ENCODE measurements around the gene RENBP. TPM values are rescaled to one million over a fixed set of nuclear protein-coding genes. Genes with fewer than 3 reads are reported as not detected.

The RENBP gene
- total and polyA plus RNA-seq, 9 of the 15 experiments (the other 6 are each of a cell fraction or from before 2014, with no cell fraction given) = 0.07 to 14.8 (median 10.6) TPM; not detected in 1

DNA sequence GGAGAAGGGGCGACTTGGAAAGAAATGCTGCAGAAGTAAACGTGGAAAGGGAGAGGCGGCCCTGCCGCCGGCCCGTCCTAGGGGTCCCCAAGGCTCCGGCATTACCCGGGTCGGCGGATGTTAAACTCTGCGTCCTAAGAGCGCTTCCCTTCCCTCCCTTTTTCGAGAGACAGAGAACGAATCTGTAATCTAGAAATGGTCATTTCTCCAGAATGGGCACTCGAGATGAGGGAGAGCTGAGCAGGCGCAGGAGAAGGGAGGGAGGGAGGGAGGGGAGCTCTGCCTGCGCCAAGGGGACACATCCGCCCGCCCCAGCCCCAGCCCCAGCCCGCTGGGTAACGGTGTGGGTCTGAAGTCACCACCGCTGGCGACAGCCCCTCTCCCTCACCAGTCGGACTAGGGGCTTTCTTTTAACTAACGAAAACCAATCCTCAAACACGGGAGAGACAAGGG lies 25.5 kb upstream of the RENBP start:
- peaks cover 46% of the 10 kb centered on the region for H4K20me1 ChIP-seq (replicated peaks; ENCODE audit: control insufficient read depth, insufficient read depth, low read length)
- H3K27me3 ChIP-seq (ENCODE audit: control insufficient read depth in 2 of 2, insufficient read depth in 2 of 2, low read length in 2 of 2) = no peaks in the 10 kb centered on the region
- peak overlapping the region; percentile 86 for H3K4me2 ChIP-seq (ENCODE audit: insufficient read depth, low read length)
- peaks cover 47% of the 10 kb centered on the region; the same call in 2 of the 3 replicates for H3K36me3 ChIP-seq (ENCODE audit: control insufficient read depth, insufficient read depth, low read length)
- ATAC-seq (no peak), DNase-seq (ENCODE audit: extremely low read depth in 1 of 4, low spot score in 3 of 4) (peak in 2 of 4 experiments; percentile 30 to 63), FAIRE-seq (peak; percentile 65)
- H2AFZ ChIP-seq (ENCODE audit: low read depth, low read length) = no peak overlapping the region
- H3K4me3 ChIP-seq = peak overlapping the region; percentile 84
- H3K4me1 ChIP-seq (replicated peaks in 1 of 2; ENCODE audit: control insufficient read depth in 2 of 2, insufficient read depth in 2 of 2, low read length in 2 of 2) = peaks cover 40 to 69% of the 10 kb centered on the region in 2 experiments
- H3K27ac ChIP-seq (ENCODE audit: extremely low read depth, low read depth, low read length) = peak overlapping the region; percentile 74
- in situ Hi-C loops (cut with MboI) = no loop called here
- H3K79me2 ChIP-seq (ENCODE audit: control insufficient read depth, insufficient read depth, low read length) = peaks cover 87% of the 10 kb centered on the region
- ChIA-PET CTCF (ENCODE audit: low intra/inter-chr PET ratio) (interaction anchor here (0.9 kb wide), 1 partner anchor 12 kb away, joined by 3 read pairs; no protein-coding TSS in a partner anchor), POLR2A (interaction anchor here (0.5 to 3.4 kb wide), 8 partner anchors 8 to 243 kb away, joined by 3 to 16 read pairs (median 4); no protein-coding TSS in a partner anchor)
- intact Hi-C loops (cut with micrococcal nuclease) = loop anchor here (2.0 kb wide), 1 partner anchor 51 kb away; no protein-coding TSS in a partner anchor
- BruUV-seq (replicated peaks) = no TSS peak
- no peaks in the 10 kb centered on the region for H3K9me3 ChIP-seq (replicated peaks; ENCODE audit: control insufficient read depth, insufficient read depth, low read depth, low read length)
- H3K9ac ChIP-seq (ENCODE audit: insufficient read depth in 1 of 2, low read depth in 2 of 2, low read length in 2 of 2) = peak overlapping the region; percentile 77 to 96
- H3K9me1 ChIP-seq (ENCODE audit: control insufficient read depth, insufficient read depth, low read length) = peaks cover 5% of the 10 kb centered on the region
- WGBS (ENCODE audit: insufficient coverage, low coverage, missing lambda C conversion rate) = 0% methylated on average over 3 of the region's 26 CpGs
- TF ChIP-seq PRMT5 (CRISPR knock-in tag; IDR thresholded peaks at IDR 0.05) = no peak
- TF ChIP-seq, protein P1, sequence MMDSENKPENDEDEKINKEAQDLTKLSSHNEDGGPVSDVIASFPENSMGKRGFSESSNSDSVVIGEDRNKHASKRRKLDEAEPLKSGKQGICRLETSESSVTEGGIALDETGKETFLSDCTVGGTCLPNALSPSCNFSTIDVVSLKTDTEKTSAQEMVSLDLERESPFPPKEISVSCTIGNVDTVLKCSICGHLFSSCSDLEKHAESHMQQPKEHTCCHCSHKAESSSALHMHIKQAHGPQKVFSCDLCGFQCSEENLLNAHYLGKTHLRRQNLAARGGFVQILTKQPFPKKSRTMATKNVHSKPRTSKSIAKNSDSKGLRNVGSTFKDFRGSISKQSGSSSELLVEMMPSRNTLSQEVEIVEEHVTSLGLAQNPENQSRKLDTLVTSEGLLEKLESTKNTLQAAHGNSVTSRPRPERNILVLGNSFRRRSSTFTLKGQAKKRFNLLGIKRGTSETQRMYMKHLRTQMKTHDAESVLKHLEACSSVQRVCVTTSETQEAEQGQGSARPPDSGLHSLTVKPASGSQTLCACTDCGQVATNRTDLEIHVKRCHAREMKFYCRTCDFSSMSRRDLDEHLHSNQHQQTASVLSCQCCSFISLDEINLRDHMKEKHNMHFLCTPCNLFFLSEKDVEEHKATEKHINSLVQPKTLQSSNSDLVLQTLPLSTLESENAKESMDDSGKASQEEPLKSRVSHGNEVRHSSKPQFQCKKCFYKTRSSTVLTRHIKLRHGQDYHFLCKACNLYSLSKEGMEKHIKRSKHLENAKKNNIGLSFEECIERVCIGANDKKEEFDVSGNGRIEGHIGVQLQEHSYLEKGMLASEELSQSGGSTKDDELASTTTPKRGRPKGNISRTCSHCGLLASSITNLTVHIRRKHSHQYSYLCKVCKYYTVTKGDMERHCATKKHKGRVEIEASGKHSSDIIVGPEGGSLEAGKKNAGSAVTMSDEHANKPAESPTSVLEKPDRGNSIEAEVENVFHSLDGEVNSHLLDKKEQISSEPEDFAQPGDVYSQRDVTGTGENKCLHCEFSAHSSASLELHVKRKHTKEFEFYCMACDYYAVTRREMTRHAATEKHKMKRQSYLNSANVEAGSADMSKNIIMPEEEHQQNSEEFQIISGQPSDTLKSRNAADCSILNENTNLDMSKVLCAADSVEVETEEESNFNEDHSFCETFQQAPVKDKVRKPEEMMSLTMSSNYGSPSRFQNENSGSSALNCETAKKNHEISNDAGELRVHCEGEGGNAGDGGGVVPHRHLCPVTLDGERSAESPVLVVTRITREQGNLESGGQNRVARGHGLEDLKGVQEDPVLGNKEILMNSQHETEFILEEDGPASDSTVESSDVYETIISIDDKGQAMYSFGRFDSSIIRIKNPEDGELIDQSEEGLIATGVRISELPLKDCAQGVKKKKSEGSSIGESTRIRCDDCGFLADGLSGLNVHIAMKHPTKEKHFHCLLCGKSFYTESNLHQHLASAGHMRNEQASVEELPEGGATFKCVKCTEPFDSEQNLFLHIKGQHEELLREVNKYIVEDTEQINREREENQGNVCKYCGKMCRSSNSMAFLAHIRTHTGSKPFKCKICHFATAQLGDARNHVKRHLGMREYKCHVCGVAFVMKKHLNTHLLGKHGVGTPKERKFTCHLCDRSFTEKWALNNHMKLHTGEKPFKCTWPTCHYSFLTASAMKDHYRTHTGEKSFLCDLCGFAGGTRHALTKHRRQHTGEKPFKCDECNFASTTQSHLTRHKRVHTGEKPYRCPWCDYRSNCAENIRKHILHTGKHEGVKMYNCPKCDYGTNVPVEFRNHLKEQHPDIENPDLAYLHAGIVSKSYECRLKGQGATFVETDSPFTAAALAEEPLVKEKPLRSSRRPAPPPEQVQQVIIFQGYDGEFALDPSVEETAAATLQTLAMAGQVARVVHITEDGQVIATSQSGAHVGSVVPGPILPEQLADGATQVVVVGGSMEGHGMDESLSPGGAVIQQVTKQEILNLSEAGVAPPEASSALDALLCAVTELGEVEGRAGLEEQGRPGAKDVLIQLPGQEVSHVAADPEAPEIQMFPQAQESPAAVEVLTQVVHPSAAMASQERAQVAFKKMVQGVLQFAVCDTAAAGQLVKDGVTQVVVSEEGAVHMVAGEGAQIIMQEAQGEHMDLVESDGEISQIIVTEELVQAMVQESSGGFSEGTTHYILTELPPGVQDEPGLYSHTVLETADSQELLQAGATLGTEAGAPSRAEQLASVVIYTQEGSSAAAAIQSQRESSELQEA (IDR thresholded peaks at IDR 0.05; ENCODE audit: low read depth) = no peak
- no peak for TF ChIP-seq NFRKB (IDR thresholded peaks at IDR 0.05; ENCODE audit: low read depth)
- peak; percentile 69 to 73 for TF ChIP-seq NRF1 (conservative IDR thresholded peaks at IDR 0.05 in 1 of 2, IDR thresholded peaks at IDR 0.05 in 1 of 2)
- TF ChIP-seq, protein P2, sequence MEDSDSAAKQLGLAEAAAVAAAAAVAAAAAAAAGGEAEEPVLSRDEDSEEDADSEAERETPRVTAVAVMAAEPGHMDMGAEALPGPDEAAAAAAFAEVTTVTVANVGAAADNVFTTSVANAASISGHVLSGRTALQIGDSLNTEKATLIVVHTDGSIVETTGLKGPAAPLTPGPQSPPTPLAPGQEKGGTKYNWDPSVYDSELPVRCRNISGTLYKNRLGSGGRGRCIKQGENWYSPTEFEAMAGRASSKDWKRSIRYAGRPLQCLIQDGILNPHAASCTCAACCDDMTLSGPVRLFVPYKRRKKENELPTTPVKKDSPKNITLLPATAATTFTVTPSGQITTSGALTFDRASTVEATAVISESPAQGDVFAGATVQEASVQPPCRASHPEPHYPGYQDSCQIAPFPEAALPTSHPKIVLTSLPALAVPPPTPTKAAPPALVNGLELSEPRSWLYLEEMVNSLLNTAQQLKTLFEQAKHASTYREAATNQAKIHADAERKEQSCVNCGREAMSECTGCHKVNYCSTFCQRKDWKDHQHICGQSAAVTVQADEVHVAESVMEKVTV (CRISPR knock-in tag; IDR thresholded peaks at IDR 0.05) = no peak
- no peak for TF ChIP-seq CHD4 (IDR thresholded peaks at IDR 0.05; ENCODE audit: insufficient read depth, insufficient replicate concordance, low read depth, low read length, poor library complexity, severe bottlenecking)
- no peak for TF ChIP-seq CCNT2 (IDR thresholded peaks at IDR 0.05; ENCODE audit: borderline replicate concordance, extremely low read depth, insufficient read length, low read depth, low read length)
- TF ChIP-seq TBL1XR1 (IDR thresholded peaks at IDR 0.05; ENCODE audit: low read length in 2 of 2) = no peak
- no peak for TF ChIP-seq GTF2E2 (tag; IDR thresholded peaks at IDR 0.05)
- no peak for TF ChIP-seq DACH1 (IDR thresholded peaks at IDR 0.05; ENCODE audit: partially characterized antibody)
- no peak for TF ChIP-seq POU5F1 (IDR thresholded peaks at IDR 0.05; ENCODE audit: borderline replicate concordance, low read depth, low read length, partially characterized antibody)
- peak in 1 of 2 experiments; percentile 51; a peak in 1 of 4 replicates for TF ChIP-seq SIN3A (IDR thresholded peaks at IDR 0.05; ENCODE audit: borderline replicate concordance in 2 of 2, control insufficient read depth in 1 of 2, low read depth in 2 of 2, low read length in 2 of 2)
